Lower leg skin (tissue), 3 donors: Measurements from ENCODE around the gene RUNX1.

Experiments used
- CTCF ChIP-seq, 3 donors: fragments of 450-650 bp; IDR thresholded peaks; one replicate each; pipeline ENCODE4 v1.5.1; 2016; ENCODE audit warnings: antibody characterized with exemption in 3 of 3, mild to moderate bottlenecking in 3 of 3, moderate library complexity in 2 of 3
- POLR2A ChIP-seq, 2 donors: fragments of 450-650 bp; IDR thresholded peaks; one replicate each; pipeline ENCODE4 v1.6.1; 2016 to 2017; ENCODE audit warnings: antibody characterized with exemption in 2 of 2, mild to moderate bottlenecking in 1 of 2, moderate library complexity in 1 of 2

GRCh38 chr21:34950980-34951379 lies 98.1 kb downstream of the RUNX1 start:
- TF ChIP-seq CTCF (IDR thresholded peaks at IDR 0.05), result no peak
- no peak for TF ChIP-seq POLR2A (IDR thresholded peaks at IDR 0.05)
